HG03280 (cell line): ENCODE measurements around the gene DDX53.

Experiments
- ATAC-seq: cut with Tn5 transposase; IDR thresholded peaks from one replicate; pipeline ENCODE4 v1.9.1; 2021; ENCODE audit warnings: mild to moderate bottlenecking, moderate library complexity; ENCODE audit not compliant: unreplicated experiment

Gene DDX53

GRCh38 chrX:22999696-23000223 lies at the start of gene DDX53:
DDX53 (plus strand) TSS chrX:22999960; CDS start chrX:23000058, 98 bp downstream.
- no peak for ATAC-seq

- ATAC-seq: no peak
Measured at GRCh38 chrX:22950269-22951266, 49.2 kb upstream of the DDX53 start.

GRCh38 chrX:22952010-22952409 lies 47.8 kb upstream of the DDX53 start:
- ATAC-seq: no peak

- no peak for ATAC-seq
Measured at GRCh38 chrX:22958250-22958649, 41.5 kb upstream of the DDX53 start.

GRCh38 chrX:22959204-22959920 lies 40.4 kb upstream of the DDX53 start:
- no peak for ATAC-seq

- no peak for ATAC-seq
Measured at GRCh38 chrX:22963196-22963595, 36.6 kb upstream of the DDX53 start.

- no peak for ATAC-seq
Measured at GRCh38 chrX:22968494-22968893, 31.3 kb upstream of the DDX53 start.

GRCh38 chrX:22969411-22969810 lies 30.3 kb upstream of the DDX53 start:
- no peak for ATAC-seq

- no peak for ATAC-seq
Measured at GRCh38 chrX:22970861-22971260, 28.9 kb upstream of the DDX53 start.

GRCh38 chrX:22974616-22975015 lies 25.1 kb upstream of the DDX53 start:
- no peak for ATAC-seq

- no peak for ATAC-seq
Measured at GRCh38 chrX:22975786-22976185, 24.0 kb upstream of the DDX53 start.

- ATAC-seq: no peak
Measured at GRCh38 chrX:22985958-22986357, 13.8 kb upstream of the DDX53 start.

GRCh38 chrX:22987452-22987851 lies 12.3 kb upstream of the DDX53 start:
- ATAC-seq: no peak

- no peak for ATAC-seq
Measured at GRCh38 chrX:23003116-23003515, 3.4 kb downstream of the DDX53 start.

GRCh38 chrX:23008431-23009099 lies 8.8 kb downstream of the DDX53 start:
- no peak for ATAC-seq

- no peak for ATAC-seq
Measured at GRCh38 chrX:23012162-23012561, 12.4 kb downstream of the DDX53 start.

GRCh38 chrX:23012636-23013035 lies 12.9 kb downstream of the DDX53 start:
- no peak for ATAC-seq

GRCh38 chrX:23013366-23013765 lies 13.6 kb downstream of the DDX53 start:
- ATAC-seq: no peak

- ATAC-seq: no peak
Measured at GRCh38 chrX:23031600-23031999, 31.8 kb downstream of the DDX53 start.

- ATAC-seq: no peak
Measured at GRCh38 chrX:23035493-23035892, 35.7 kb downstream of the DDX53 start.

GRCh38 chrX:23046443-23046842 lies 46.7 kb downstream of the DDX53 start:
- ATAC-seq: no peak
